Panc1 (cell line): ENCODE data around the gene OAS3. TPM values are rescaled to one million over a fixed set of nuclear protein-coding genes. Genes with fewer than 3 reads are reported as not detected.

Source experiments
- ATAC-seq: fragments of 200-7000 bp; cut with Tn5 transposase; 2 replicates; pipeline ENCODE4 v1.9.1; 2020; ENCODE audit warnings: mild to moderate bottlenecking, moderate library complexity
- BruUV-seq: library from RNA; stranded (reverse); fragments of 400-500 nt; replicated peaks from 2 replicates; lab custom pipeline; 2021; lab: Mats Ljungman, UMichigan
- CTCF ChIA-PET: fragments of 300-600 bp; sonication (Branson Sonifier 250); formaldehyde crosslinking; loops from one replicate; lab custom pipeline; 2022; ENCODE audit warnings: antibody characterized with exemption; lab: Charles Lee
- POLR2A ChIA-PET: fragments of 300-600 bp; sonication (Branson Sonifier 250); formaldehyde crosslinking; loops from one replicate; lab custom pipeline; 2022; ENCODE audit warnings: antibody characterized with exemption; lab: Charles Lee
- DNase-seq: peaks from one replicate; pipeline ENCODE4 v3.0.0-alpha.2; 2010; ENCODE audit warnings: low read depth, low spot score
- H3K27ac ChIP-seq: 2 replicates; pipeline ENCODE4 v1.5.1; 2011; ENCODE audit warnings: mild to moderate bottlenecking, low read length, inconsistent platforms
- H3K27me3 ChIP-seq: fragments of 200-500 bp; sonication (Bioruptor generic); 2 replicates; pipeline ENCODE4 v1.6.0; 2014; ENCODE audit warnings: low read length, inconsistent platforms; ENCODE audit not compliant: control insufficient read depth, insufficient read depth
- H3K36me3 ChIP-seq: fragments of 200-500 bp; sonication (Bioruptor generic); 2 replicates; pipeline ENCODE4 v1.5.1; 2014; ENCODE audit warnings: inconsistent platforms, mild to moderate bottlenecking, low read length, moderate library complexity; ENCODE audit not compliant: control insufficient read depth, insufficient read depth
- H3K4me1 ChIP-seq: 2 replicates; pipeline ENCODE4 v1.5.1; 2011; ENCODE audit warnings: inconsistent platforms, mild to moderate bottlenecking, low read length, moderate library complexity; ENCODE audit not compliant: control insufficient read depth, insufficient read depth
- H3K4me3 ChIP-seq, 2 experiments: 2 replicates each; pipeline ENCODE4 v1.5.1; 2011 to 2012; ENCODE audit warnings: low read depth in 2 of 2, low read length in 2 of 2, mild to moderate bottlenecking in 2 of 2, inconsistent platforms in 1 of 2, moderate library complexity in 1 of 2
- H3K9me3 ChIP-seq: fragments of 200-500 bp; sonication (Bioruptor generic); 2 replicates; pipeline ENCODE4 v1.5.1; 2014; ENCODE audit warnings: low read depth, mild to moderate bottlenecking, inconsistent platforms, low read length, moderate library complexity; ENCODE audit not compliant: control insufficient read depth, insufficient read depth
- POLR2AphosphoS5 ChIP-seq: IDR thresholded peaks from 2 replicates; pipeline ENCODE4 v1.6.1; 2012; ENCODE audit warnings: mild to moderate bottlenecking, low read depth, low read length, moderate library complexity
- SIN3A ChIP-seq: IDR thresholded peaks from 2 replicates; pipeline ENCODE4 v1.6.1; 2012; ENCODE audit warnings: low read depth, mild to moderate bottlenecking, low read length, moderate library complexity, borderline replicate concordance; ENCODE audit not compliant: insufficient read depth
- TCF7L2 ChIP-seq: IDR thresholded peaks from 2 replicates; pipeline ENCODE4 v1.6.1; 2011; ENCODE audit warnings: mild to moderate bottlenecking, low read depth, low read length, inconsistent platforms
- in situ Hi-C: cut with HindIII; loops from 2 replicates; pipeline ENCODE4 v1.10.0; 2016; ENCODE audit warnings: low sequenced_read_pairs, low pct_unique_long_range_greater_than_20kb
- intact Hi-C: fragments of 100-400 bp; cut with micrococcal nuclease; formaldehyde crosslinking; loops from one replicate; pipeline ENCODE4 v1.10.0; 2022; ENCODE audit not compliant: unreplicated experiment
- total RNA-seq: library from RNA; stranded (reverse); gene quantifications from one replicate; pipeline ENCODE4 v1.2.1, GENCODE V29; 2021; ENCODE audit not compliant: unreplicated experiment
- TF ChIP-seq, protein P1 (sequence below), 2 experiments: IDR thresholded peaks; 2 replicates each; pipeline ENCODE4 v1.6.1; 2011 to 2012; ENCODE audit warnings: low read depth in 2 of 2, control low read depth in 1 of 2, low read length in 1 of 2, mild to moderate bottlenecking in 1 of 2, moderate library complexity in 1 of 2; ENCODE audit not compliant: insufficient read depth in 1 of 2
- TF ChIP-seq, protein P2 (sequence below): fragments of 450-650 bp; IDR thresholded peaks from 2 replicates; pipeline ENCODE4 v1.5.1; 2017; ENCODE audit warnings: mild to moderate bottlenecking

The OAS3 gene
- total RNA-seq, 1 experiment from 2014 or later, result 33.3 TPM

DNA sequence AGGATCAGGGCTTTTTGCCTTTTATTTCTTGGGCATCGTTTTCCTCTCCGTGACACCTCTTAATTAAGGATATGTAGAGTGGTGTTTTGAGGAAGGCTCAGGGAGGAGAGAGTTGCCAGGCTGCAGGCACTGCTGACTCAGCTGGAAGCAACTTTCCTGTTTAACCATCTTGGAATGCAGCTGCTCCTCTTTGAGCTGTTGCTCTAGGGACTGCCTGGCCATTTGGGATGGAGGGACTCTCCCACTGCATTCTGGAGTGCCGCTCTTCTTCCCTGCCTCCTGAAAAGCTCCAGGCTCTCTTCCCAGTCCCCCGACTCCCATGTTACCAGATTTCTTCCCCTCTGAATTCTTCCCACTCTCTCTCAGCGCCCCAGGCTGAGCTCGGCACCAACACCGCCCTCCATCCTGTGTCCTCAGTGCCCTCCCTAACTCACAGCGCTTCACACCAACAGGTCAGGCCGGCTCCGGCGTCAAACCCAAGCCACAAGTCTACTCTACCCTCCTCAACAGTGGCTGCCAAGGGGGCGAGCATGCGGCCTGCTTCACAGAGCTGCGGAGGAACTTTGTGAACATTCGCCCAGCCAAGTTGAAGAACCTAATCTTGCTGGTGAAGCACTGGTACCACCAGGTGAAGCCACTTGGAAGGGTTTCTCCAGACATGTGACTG is 5.9 kb downstream of the OAS3 start:
- Histone ChIP-seq H3K9me3 (no peaks in the 10 kb centered on the region), H3K36me3 (no peaks in the 10 kb centered on the region), H3K4me3 (no peak overlapping the region), H3K27ac (no peak overlapping the region), H3K27me3 (no peaks in the 10 kb centered on the region), H3K4me1 (peaks cover 8% of the 10 kb centered on the region; the same call in 1 of the 2 replicates)
- TF ChIP-seq, protein P1, sequence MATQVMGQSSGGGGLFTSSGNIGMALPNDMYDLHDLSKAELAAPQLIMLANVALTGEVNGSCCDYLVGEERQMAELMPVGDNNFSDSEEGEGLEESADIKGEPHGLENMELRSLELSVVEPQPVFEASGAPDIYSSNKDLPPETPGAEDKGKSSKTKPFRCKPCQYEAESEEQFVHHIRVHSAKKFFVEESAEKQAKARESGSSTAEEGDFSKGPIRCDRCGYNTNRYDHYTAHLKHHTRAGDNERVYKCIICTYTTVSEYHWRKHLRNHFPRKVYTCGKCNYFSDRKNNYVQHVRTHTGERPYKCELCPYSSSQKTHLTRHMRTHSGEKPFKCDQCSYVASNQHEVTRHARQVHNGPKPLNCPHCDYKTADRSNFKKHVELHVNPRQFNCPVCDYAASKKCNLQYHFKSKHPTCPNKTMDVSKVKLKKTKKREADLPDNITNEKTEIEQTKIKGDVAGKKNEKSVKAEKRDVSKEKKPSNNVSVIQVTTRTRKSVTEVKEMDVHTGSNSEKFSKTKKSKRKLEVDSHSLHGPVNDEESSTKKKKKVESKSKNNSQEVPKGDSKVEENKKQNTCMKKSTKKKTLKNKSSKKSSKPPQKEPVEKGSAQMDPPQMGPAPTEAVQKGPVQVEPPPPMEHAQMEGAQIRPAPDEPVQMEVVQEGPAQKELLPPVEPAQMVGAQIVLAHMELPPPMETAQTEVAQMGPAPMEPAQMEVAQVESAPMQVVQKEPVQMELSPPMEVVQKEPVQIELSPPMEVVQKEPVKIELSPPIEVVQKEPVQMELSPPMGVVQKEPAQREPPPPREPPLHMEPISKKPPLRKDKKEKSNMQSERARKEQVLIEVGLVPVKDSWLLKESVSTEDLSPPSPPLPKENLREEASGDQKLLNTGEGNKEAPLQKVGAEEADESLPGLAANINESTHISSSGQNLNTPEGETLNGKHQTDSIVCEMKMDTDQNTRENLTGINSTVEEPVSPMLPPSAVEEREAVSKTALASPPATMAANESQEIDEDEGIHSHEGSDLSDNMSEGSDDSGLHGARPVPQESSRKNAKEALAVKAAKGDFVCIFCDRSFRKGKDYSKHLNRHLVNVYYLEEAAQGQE (IDR thresholded peaks at IDR 0.05; ENCODE audit: insufficient read depth in 1 of 2, low read depth in 2 of 2, low read length in 1 of 2), result no peak
- TF ChIP-seq SIN3A, result no peak
- TF ChIP-seq, protein P2, sequence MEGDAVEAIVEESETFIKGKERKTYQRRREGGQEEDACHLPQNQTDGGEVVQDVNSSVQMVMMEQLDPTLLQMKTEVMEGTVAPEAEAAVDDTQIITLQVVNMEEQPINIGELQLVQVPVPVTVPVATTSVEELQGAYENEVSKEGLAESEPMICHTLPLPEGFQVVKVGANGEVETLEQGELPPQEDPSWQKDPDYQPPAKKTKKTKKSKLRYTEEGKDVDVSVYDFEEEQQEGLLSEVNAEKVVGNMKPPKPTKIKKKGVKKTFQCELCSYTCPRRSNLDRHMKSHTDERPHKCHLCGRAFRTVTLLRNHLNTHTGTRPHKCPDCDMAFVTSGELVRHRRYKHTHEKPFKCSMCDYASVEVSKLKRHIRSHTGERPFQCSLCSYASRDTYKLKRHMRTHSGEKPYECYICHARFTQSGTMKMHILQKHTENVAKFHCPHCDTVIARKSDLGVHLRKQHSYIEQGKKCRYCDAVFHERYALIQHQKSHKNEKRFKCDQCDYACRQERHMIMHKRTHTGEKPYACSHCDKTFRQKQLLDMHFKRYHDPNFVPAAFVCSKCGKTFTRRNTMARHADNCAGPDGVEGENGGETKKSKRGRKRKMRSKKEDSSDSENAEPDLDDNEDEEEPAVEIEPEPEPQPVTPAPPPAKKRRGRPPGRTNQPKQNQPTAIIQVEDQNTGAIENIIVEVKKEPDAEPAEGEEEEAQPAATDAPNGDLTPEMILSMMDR, result no peak
- TF ChIP-seq TCF7L2, result no peak
- TF ChIP-seq POLR2AphosphoS5, result no peak
- ATAC-seq (no peak), DNase-seq (no peak)
- intact Hi-C loops, result no loop called here
- CTCF ChIA-PET, result no interaction called here
- in situ Hi-C loops, result no loop called here
- no TSS peak for BruUV-seq
- POLR2A ChIA-PET, result no interaction called here

DNA sequence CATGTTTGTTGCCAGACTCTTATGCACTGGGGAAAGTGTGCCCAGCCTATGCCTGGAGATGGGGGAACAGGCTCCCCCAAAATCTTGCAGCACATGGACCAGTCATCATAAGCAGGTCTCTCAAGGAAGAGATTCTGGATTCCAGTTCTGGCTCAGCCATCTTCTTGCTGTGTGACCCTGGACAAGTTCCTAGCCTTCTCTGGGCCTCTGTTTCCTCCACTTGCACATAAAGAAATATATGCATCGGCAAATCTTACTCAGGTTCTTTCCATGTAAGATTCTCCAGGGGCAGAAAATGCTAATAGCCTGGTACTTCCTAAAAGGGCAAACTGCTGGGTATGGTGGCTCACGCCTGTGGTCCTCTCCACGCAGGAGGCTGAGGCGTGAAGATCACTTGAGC is 7.2 kb downstream of the OAS3 start:
- Histone ChIP-seq H3K36me3 (no peaks in the 10 kb centered on the region), H3K27ac (no peak overlapping the region), H3K4me3 (no peak overlapping the region), H3K9me3 (no peaks in the 10 kb centered on the region), H3K27me3 (no peaks in the 10 kb centered on the region), H3K4me1 (no peaks in the 10 kb centered on the region)
- ChIA-PET POLR2A (no interaction called here), CTCF (no interaction called here)
- TF ChIP-seq POLR2AphosphoS5, result no peak
- no peak for TF ChIP-seq SIN3A
- TF ChIP-seq TCF7L2, result no peak
- TF ChIP-seq, protein P2, result no peak
- TF ChIP-seq, protein P1 (IDR thresholded peaks at IDR 0.05; ENCODE audit: insufficient read depth in 1 of 2, low read depth in 2 of 2, low read length in 1 of 2), result no peak
- BruUV-seq, result no TSS peak
- no peak for ATAC-seq
- intact Hi-C loops (no loop called here), in situ Hi-C loops (no loop called here)
- DNase-seq, result no peak
